Dedifferentiated amniotic fluid mesenchymal stem cell (primary cell): ENCODE data around the gene RABIF.

Experiments used
- DNase-seq: peaks from one replicate; pipeline ENCODE4 v3.0.0-alpha.2; 2016; ENCODE audit errors: extremely low spot score

The RABIF gene

GRCh38 chr1:202873026-202873425 is 15.9 kb downstream of the RABIF start:
- no peak for DNase-seq

GRCh38 chr1:202871367-202871766 is 17.6 kb downstream of the RABIF start:
- DNase-seq, result no peak

DNA sequence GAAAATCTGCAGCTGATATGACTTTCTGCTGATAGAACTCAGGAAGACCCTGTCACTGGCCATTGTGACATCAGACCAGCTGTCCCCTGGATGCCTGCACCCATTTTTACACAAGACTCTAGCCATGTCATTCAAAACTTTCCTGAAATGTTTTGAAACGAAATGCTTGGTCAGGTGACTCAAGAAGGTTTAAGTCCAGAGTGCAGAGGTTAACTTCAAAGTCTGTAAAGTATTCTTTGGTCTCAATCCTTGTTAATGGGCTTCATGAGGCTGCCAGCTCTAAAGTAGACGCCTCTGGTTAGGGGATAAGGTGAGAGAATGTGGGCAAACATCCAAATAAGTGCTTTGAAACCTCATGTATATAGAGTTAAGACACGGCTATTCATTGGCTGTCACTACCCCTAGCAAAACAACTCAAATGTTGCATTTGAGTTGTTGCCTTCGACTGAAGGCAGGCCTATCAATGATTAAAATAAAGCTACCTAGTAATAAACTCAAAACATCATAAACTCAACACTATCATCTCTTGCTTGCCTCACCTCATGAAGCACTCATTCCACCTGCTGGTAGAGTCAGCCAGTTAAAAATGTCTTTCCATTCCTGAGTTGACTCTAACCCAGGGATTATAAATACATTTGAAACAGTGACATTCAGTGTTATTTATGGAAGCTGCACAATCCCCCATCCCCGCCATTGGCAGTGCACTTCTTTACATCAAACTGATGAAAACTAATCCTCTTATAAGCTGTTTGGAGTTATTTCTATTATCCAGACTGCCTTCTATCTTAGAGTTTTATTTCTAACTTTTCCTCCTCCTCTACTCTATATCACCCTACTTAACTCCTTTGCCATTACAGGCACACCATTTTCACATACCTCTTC is 26.0 kb downstream of the RABIF start:
- DNase-seq, result no peak

GRCh38 chr1:202861420-202862132 is 27.4 kb downstream of the RABIF start:
- DNase-seq, result peak; percentile 82

GRCh38 chr1:202860744-202861419 is 28.1 kb downstream of the RABIF start:
- DNase-seq, result no peak

DNA sequence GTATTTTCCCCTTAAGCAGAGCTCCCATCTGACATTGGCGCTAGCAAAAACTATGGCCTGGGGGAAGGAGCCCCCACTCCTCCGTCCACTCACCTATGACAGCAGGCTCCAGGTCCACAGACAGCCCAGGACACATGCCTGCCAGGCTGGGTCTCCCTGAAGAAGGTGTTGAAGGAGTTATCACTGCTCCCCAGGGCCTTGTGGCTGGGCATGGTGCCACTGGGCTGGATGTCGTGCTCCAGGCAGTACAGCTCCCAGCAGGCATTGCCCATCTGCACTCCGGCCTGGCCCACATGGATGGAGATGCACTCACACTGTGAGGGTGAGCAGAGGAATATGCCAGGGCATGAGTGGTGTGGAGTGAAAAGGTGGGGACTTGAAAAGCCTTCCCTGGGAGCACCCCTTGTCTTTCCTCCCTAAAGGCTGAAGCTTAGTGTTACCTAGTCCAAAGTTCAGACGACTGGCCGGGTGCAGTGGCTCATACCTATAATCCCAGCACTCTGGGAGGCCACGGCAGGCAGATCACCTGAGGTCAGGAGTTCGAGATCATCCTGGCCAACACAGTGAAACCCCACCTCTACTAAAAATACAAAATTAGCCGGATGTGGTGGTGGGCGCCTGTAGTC is 30.0 kb downstream of the RABIF start:
- DNase-seq, result no peak

GRCh38 chr1:202858331-202858730 is 30.6 kb downstream of the RABIF start:
- no peak for DNase-seq

GRCh38 chr1:202857136-202857610 is 31.8 kb downstream of the RABIF start:
- DNase-seq, result no peak

DNA sequence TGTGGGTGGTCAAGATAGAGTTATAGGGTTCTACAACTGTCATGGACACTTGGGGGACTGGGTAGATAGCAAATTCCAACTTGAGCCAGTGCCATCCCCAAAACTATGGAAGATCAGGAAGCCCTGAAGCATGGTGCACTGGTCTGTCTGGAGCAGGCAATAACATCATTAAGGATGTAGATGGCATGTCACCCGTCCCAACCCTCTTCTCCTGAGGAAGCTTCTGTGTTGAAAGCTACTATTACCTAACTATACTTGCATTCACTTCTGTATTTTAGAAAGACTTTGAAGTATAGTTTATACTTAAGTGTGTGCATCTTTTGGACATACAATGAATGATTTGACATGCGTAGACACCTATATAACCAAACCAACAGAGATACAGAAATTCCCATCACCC is 32.9 kb downstream of the RABIF start:
- no peak for DNase-seq

DNA sequence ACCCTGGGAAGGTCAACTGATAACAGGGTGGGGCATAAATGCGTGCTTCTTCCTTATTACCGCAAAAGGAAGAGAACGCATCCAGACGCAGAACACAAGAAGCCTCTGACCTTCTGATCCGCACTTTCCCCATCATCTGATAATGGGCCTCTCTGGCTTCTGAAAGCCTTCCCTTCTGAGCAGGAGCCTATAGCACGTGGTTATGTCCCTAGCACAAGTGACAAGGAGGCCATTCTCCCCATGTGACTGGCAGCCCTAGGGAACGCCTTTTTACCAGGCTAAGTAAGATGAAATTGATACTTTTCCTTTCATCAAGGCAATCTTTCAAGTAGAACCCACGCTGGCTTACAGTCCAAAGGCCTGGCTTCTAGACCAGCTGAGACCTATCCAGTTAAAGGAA is 34.2 kb downstream of the RABIF start:
- DNase-seq, result no peak

DNA sequence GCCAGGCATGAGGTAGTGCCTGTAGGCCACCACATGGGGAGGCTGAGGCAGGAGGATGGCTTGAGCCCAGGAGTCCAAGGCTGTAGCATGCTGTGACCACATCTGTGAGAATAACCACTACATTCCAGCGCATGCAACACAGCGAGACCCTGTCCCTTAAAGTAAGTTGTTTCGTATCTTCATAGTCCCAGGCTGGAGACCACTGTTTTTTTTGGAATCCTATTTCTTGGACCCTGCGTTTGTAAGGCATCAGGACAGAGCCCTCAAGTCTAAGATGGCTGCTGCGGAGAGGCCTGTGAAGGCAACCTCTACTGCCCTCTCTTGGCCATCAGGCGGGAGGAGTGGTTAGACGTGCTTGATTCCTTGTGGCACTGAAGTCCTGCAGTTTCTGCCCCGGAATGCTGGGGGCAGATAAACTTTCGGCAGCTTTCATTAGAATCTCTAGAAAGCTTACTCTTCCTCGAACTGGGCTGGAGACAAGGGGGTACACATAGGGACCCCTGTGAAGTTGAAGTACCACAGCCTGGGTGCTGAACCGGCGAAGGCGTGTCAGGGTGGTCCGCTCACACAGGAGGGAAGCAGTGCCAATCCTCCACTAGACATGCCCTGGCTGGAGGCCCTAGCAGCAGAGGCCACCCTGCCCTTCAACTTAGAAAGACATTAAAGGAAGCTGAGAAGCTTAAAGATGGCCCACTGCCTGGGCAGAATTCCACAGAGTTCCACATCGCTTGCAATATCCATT is 36.6 kb downstream of the RABIF start:
- no peak for DNase-seq

DNA sequence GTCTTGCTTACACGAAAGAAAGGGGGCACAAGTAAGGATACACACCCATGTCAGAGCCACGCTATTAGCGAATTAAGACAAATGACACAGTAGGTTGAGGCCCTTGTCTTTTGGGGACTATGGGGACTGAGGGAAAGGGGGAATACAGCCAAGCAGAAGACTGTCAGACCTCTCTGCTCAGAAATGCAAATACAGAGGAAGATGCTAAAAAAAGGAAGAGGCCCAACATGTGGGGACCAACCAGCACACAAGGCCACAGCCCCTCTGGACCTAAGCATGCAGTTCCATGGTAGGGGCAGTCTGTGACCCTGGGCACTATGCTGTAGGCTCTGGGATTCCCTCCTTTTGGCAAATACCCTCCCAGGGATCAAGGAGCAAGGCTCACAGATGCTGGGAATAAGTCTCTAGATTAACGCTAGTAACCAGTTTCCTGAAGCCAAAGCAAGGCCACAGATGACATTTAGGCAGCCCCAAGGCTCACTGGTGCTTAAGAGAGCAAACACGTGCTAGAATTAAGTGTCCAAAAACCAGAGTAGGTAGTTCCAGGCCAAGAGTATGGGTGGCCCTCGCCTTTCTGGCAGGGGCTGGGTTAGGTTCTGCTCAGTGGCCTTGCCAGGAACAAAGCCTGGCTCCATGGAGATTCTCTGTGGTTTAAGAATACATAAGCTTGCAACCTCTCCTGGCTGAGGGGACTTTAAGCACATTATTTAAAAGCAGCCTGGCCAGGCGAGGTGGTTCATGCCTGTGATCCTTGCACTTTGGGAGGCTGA is 38.2 kb downstream of the RABIF start:
- no peak for DNase-seq

GRCh38 chr1:202848191-202848542 is 40.8 kb downstream of the RABIF start:
- DNase-seq, result no peak

DNA sequence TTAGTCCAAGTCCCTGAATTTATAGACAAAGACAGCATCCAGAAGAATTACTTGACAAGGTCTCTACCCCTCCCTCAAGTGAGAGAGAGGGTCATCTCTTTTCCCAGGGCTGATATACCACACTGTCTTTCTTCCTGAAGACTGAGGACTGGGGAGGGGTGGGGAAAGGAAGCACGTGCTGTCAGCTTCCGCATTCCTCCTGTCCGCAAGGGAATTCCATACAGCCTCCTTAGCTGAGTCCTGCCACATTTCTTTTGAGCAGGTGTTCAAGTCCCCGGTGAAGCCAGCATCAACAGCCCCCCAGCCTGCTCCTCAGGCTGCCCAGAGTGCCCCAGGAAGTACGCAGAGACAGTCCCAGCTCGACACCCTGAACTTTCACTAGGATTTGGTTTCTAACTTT is 44.0 kb downstream of the RABIF start:
- DNase-seq, result no peak

GRCh38 chr1:202844259-202844658 is 44.7 kb downstream of the RABIF start:
- no peak for DNase-seq

GRCh38 chr1:202843081-202843480 is 45.9 kb downstream of the RABIF start:
- DNase-seq, result no peak

DNA sequence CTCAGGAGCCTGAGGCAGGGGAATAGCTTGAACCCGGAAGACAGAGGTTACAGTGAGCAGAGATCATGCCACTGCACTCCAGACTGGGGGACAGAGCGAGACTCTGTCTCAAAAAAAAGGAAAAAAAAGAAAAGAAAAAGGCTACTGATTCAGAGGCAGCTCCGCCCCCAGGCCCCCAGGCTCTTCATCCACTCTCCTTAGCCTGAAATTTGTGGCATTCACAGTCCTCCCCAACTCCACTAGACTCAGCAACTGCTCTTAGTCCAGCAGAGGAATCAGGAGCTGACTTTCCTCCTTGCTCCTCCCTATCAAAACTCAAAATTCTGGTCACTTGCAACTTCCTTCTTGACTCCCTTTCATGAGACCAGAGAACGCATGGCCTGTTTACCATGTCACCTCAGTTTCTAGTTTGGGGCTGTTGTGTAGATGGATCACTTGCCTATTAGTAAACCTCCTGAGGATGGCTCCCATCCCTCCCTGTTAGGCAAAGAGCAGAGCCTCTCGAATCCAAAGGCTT is 51.1 kb downstream of the RABIF start:
- no peak for DNase-seq

- DNase-seq, result no peak
Observed at GRCh38 chr1:202836623-202837403, 52.1 kb downstream of the RABIF start.

GRCh38 chr1:202835548-202836072 is 53.3 kb downstream of the RABIF start:
- no peak for DNase-seq
